ENCODE measurements around the gene SPATS2L. TPM values are rescaled to one million over a fixed set of nuclear protein-coding genes. Genes with fewer than 3 reads are reported as not detected.

Gene SPATS2L
- total RNA-seq, 3 donors from 2014 or later, result 61.3 to 67.5 (median 64.5) TPM

DNA sequence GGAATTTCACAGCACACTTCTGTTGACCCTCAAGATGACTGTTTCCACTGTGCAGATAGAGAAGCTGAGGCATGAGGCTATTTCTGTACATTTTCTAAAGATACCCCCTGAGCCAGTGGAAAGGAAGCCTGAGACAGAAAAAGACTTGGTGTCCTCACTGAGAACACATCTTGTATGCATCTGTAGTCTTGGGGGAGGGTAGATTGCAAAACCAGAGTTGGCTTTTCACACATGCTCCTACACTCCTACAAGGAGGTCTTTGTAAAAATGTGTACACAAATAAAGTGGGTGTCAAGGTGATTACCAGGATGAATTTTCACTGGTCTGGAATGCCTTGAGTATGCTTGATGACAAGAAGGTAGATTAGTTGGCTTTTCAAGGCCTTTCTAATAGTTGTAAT lies 105.3 kb downstream of the SPATS2L start:
- no peaks in the 10 kb centered on the region for H3K9me3 ChIP-seq
- no peaks in the 10 kb centered on the region for H3K27me3 ChIP-seq
- DNase-seq (ENCODE audit: low spot score in 2 of 2), result no peak
- H3K27ac ChIP-seq, result no peak overlapping the region
- no peaks in the 10 kb centered on the region for H3K36me3 ChIP-seq
- no peak overlapping the region for H3K4me3 ChIP-seq
- intact Hi-C loops (cut with DNase I; ENCODE audit: low total_unique reads), result no loop called here
- TF ChIP-seq POLR2A (IDR thresholded peaks at IDR 0.05) (no peak), CTCF (IDR thresholded peaks at IDR 0.05) (no peak), POLR2AphosphoS5 (IDR thresholded peaks at IDR 0.05) (no peak)
- H3K4me1 ChIP-seq, result no peaks in the 10 kb centered on the region

- Histone ChIP-seq H3K36me3 (no peaks in the 10 kb centered on the region), H3K9me3 (no peaks in the 10 kb centered on the region), H3K27me3 (no peaks in the 10 kb centered on the region), H3K4me1 (no peaks in the 10 kb centered on the region), H3K4me3 (no peak overlapping the region), H3K27ac (no peak overlapping the region)
- DNase-seq (ENCODE audit: low spot score in 2 of 2), result no peak
- no peak for TF ChIP-seq POLR2AphosphoS5 (IDR thresholded peaks at IDR 0.05)
- TF ChIP-seq CTCF (IDR thresholded peaks at IDR 0.05), result no peak
- TF ChIP-seq POLR2A (IDR thresholded peaks at IDR 0.05), result no peak
- intact Hi-C loops (cut with DNase I; ENCODE audit: low total_unique reads), result no loop called here
These were observed 107.9 kb downstream of the SPATS2L start for GRCh38 chr2:200414367-200414766.

GRCh38 chr2:200415455-200415854 lies 109.0 kb downstream of the SPATS2L start:
- no peaks in the 10 kb centered on the region for H3K4me1 ChIP-seq
- H3K36me3 ChIP-seq, result no peaks in the 10 kb centered on the region
- TF ChIP-seq CTCF (IDR thresholded peaks at IDR 0.05) (no peak), POLR2AphosphoS5 (IDR thresholded peaks at IDR 0.05) (no peak), POLR2A (IDR thresholded peaks at IDR 0.05) (no peak)
- no peaks in the 10 kb centered on the region for H3K27me3 ChIP-seq
- intact Hi-C loops (cut with DNase I; ENCODE audit: low total_unique reads), result no loop called here
- no peaks in the 10 kb centered on the region for H3K9me3 ChIP-seq
- no peak overlapping the region for H3K27ac ChIP-seq
- no peak overlapping the region for H3K4me3 ChIP-seq
- DNase-seq (ENCODE audit: low spot score in 2 of 2), result no peak

DNA sequence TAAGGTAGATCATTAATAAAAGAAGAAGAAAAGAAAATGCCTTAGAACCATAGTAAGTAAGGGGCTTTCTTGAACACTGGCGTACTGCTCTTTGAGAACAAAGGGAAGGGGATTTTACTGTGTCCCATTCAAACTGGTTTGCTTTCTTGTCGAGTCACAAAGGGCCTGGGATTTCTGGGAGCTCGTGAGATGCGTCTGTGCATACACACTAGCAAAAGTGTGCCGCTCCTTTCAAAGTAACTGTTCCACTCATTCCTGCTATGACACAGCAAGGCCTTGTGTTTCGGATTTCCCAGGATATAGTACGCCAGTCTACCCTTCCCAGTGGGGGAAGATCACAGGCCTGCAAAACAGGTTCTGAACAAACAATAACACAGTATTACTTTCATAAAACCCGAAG lies 110.4 kb downstream of the SPATS2L start:
- H3K4me1 ChIP-seq, result no peaks in the 10 kb centered on the region
- H3K27ac ChIP-seq, result no peak overlapping the region
- DNase-seq (ENCODE audit: low spot score in 2 of 2), result no peak
- no peaks in the 10 kb centered on the region for H3K36me3 ChIP-seq
- H3K4me3 ChIP-seq, result no peak overlapping the region
- H3K9me3 ChIP-seq, result no peaks in the 10 kb centered on the region
- TF ChIP-seq CTCF (IDR thresholded peaks at IDR 0.05), result no peak
- TF ChIP-seq POLR2AphosphoS5 (IDR thresholded peaks at IDR 0.05), result no peak
- no peak for TF ChIP-seq POLR2A (IDR thresholded peaks at IDR 0.05)
- no peaks in the 10 kb centered on the region for H3K27me3 ChIP-seq
- intact Hi-C loops (cut with DNase I; ENCODE audit: low total_unique reads), result no loop called here

GRCh38 chr2:200417366-200417765 lies 110.9 kb downstream of the SPATS2L start:
- TF ChIP-seq POLR2A (IDR thresholded peaks at IDR 0.05), result no peak
- TF ChIP-seq CTCF (IDR thresholded peaks at IDR 0.05), result no peak
- TF ChIP-seq POLR2AphosphoS5 (IDR thresholded peaks at IDR 0.05), result no peak
- no peaks in the 10 kb centered on the region for H3K9me3 ChIP-seq
- no peak overlapping the region for H3K27ac ChIP-seq
- H3K27me3 ChIP-seq, result no peaks in the 10 kb centered on the region
- DNase-seq (ENCODE audit: low spot score in 2 of 2), result no peak
- H3K36me3 ChIP-seq, result no peaks in the 10 kb centered on the region
- H3K4me1 ChIP-seq, result no peaks in the 10 kb centered on the region
- H3K4me3 ChIP-seq, result no peak overlapping the region
- intact Hi-C loops (cut with DNase I; ENCODE audit: low total_unique reads), result no loop called here

Data from breast epithelium (tissue), 4 donors.